Measurements from ENCODE around the gene RORC.

Gene RORC

DNA sequence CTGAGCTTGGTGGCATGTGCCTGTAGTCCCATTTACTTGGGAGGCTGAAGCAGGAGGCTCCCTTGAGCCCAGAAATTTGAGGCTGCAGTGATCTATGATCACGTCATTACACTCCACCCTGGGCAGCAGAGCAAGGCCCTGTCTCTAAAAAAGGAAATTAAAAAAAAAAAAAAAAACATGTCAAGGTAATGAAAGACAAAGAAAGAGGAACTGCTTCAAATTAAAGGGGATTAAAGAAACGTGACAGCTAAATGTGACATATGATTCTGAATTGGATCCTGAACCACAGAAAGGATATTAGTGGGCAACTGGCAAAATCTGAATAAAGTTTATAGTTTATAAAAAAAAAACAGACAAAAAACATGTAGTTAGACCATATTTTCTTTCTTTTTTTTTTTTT lies 11.8 kb upstream of the RORC start:
- ATAC-seq: no peak
- TF ChIP-seq OSR1 (CRISPR knock-in tag; IDR thresholded peaks at IDR 0.05) (no peak), ZFP30 (CRISPR knock-in tag; IDR thresholded peaks at IDR 0.05) (no peak), PPARA (CRISPR knock-in tag; IDR thresholded peaks at IDR 0.05; ENCODE audit: borderline replicate concordance) (no peak), ISL1 (CRISPR knock-in tag; IDR thresholded peaks at IDR 0.05) (no peak), ARNTL (CRISPR knock-in tag; IDR thresholded peaks at IDR 0.05; ENCODE audit: borderline replicate concordance, low read depth) (no peak), SNAI2 (CRISPR knock-in tag; IDR thresholded peaks at IDR 0.05) (no peak), ZNF70 (CRISPR knock-in tag; IDR thresholded peaks at IDR 0.05) (no peak), ZNF565 (CRISPR knock-in tag; conservative IDR thresholded peaks at IDR 0.05; ENCODE audit: low read depth) (no peak), ZC3H10 (CRISPR knock-in tag; IDR thresholded peaks at IDR 0.05) (no peak)
- TF ChIP-seq, protein P1, sequence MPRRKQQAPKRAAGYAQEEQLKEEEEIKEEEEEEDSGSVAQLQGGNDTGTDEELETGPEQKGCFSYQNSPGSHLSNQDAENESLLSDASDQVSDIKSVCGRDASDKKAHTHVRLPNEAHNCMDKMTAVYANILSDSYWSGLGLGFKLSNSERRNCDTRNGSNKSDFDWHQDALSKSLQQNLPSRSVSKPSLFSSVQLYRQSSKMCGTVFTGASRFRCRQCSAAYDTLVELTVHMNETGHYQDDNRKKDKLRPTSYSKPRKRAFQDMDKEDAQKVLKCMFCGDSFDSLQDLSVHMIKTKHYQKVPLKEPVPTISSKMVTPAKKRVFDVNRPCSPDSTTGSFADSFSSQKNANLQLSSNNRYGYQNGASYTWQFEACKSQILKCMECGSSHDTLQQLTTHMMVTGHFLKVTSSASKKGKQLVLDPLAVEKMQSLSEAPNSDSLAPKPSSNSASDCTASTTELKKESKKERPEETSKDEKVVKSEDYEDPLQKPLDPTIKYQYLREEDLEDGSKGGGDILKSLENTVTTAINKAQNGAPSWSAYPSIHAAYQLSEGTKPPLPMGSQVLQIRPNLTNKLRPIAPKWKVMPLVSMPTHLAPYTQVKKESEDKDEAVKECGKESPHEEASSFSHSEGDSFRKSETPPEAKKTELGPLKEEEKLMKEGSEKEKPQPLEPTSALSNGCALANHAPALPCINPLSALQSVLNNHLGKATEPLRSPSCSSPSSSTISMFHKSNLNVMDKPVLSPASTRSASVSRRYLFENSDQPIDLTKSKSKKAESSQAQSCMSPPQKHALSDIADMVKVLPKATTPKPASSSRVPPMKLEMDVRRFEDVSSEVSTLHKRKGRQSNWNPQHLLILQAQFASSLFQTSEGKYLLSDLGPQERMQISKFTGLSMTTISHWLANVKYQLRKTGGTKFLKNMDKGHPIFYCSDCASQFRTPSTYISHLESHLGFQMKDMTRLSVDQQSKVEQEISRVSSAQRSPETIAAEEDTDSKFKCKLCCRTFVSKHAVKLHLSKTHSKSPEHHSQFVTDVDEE (CRISPR knock-in tag; IDR thresholded peaks at IDR 0.05): no peak

DNA sequence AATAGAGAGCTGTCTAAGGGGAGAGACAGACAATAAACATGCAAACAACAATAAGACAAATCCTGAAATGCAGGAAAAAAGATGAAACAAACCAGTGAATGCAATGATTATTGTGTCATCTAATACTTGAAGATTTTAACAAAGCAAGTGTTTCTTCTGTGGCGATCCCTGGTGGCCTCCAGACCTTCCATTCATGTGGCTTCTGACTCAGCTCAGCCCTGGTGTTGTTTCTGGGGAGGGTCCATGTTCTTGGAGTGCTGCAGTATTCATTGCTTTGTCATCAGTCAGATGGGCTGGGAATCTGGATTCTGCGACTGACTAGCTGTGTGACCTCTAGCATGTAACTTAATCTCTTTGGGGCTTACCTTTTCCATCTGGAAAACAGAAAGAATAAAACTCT lies 9.5 kb upstream of the RORC start:
- TF ChIP-seq, protein P2, sequence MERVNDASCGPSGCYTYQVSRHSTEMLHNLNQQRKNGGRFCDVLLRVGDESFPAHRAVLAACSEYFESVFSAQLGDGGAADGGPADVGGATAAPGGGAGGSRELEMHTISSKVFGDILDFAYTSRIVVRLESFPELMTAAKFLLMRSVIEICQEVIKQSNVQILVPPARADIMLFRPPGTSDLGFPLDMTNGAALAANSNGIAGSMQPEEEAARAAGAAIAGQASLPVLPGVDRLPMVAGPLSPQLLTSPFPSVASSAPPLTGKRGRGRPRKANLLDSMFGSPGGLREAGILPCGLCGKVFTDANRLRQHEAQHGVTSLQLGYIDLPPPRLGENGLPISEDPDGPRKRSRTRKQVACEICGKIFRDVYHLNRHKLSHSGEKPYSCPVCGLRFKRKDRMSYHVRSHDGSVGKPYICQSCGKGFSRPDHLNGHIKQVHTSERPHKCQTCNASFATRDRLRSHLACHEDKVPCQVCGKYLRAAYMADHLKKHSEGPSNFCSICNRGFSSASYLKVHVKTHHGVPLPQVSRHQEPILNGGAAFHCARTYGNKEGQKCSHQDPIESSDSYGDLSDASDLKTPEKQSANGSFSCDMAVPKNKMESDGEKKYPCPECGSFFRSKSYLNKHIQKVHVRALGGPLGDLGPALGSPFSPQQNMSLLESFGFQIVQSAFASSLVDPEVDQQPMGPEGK (CRISPR knock-in tag; IDR thresholded peaks at IDR 0.05; ENCODE audit: borderline replicate concordance): no peak
- no peak for TF ChIP-seq PPARA (CRISPR knock-in tag; IDR thresholded peaks at IDR 0.05; ENCODE audit: borderline replicate concordance)
- TF ChIP-seq CSDC2 (CRISPR knock-in tag; IDR thresholded peaks at IDR 0.05): no peak
- TF ChIP-seq, protein P3, sequence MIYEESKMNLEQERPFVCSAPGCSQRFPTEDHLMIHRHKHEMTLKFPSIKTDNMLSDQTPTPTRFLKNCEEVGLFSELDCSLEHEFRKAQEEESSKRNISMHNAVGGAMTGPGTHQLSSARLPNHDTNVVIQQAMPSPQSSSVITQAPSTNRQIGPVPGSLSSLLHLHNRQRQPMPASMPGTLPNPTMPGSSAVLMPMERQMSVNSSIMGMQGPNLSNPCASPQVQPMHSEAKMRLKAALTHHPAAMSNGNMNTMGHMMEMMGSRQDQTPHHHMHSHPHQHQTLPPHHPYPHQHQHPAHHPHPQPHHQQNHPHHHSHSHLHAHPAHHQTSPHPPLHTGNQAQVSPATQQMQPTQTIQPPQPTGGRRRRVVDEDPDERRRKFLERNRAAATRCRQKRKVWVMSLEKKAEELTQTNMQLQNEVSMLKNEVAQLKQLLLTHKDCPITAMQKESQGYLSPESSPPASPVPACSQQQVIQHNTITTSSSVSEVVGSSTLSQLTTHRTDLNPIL (CRISPR knock-in tag; IDR thresholded peaks at IDR 0.05; ENCODE audit: low read depth): no peak
- TF ChIP-seq, protein P4, sequence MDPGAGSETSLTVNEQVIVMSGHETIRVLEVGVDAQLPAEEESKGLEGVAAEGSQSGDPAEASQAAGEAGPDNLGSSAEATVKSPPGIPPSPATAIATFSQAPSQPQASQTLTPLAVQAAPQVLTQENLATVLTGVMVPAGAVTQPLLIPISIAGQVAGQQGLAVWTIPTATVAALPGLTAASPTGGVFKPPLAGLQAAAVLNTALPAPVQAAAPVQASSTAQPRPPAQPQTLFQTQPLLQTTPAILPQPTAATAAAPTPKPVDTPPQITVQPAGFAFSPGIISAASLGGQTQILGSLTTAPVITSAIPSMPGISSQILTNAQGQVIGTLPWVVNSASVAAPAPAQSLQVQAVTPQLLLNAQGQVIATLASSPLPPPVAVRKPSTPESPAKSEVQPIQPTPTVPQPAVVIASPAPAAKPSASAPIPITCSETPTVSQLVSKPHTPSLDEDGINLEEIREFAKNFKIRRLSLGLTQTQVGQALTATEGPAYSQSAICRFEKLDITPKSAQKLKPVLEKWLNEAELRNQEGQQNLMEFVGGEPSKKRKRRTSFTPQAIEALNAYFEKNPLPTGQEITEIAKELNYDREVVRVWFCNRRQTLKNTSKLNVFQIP (CRISPR knock-in tag; IDR thresholded peaks at IDR 0.05; ENCODE audit: borderline replicate concordance, low read depth): no peak
- no peak for TF ChIP-seq ARNTL (CRISPR knock-in tag; IDR thresholded peaks at IDR 0.05; ENCODE audit: borderline replicate concordance, low read depth)
- no peak for ATAC-seq

DNA sequence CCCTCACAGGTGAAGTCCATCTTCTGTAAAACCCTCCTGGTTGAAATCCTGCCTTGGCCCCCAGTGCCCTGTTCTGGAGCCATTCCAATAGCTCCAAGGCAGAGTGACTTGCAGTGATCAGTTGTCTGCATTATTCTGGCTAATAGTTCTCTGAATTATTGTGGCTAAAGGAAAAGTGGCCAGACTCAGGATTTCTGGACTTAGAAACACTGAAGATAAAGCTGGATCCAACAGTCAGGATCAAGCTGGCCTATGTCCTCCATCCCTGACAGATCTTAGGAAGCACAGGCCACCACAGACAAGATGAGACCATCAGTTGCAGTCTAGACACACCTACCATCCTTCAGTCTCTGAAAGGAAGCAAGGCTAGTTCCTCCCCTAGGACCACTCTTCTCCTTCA lies 8.8 kb upstream of the RORC start:
- TF ChIP-seq PPARA (CRISPR knock-in tag; IDR thresholded peaks at IDR 0.05; ENCODE audit: borderline replicate concordance): no peak
- TF ChIP-seq ARNTL (CRISPR knock-in tag; IDR thresholded peaks at IDR 0.05; ENCODE audit: borderline replicate concordance, low read depth): no peak
- no peak for TF ChIP-seq OSR1 (CRISPR knock-in tag; IDR thresholded peaks at IDR 0.05)
- TF ChIP-seq TCF4 (CRISPR knock-in tag; IDR thresholded peaks at IDR 0.05; ENCODE audit: borderline replicate concordance): no peak
- no peak for TF ChIP-seq TOX (CRISPR knock-in tag; IDR thresholded peaks at IDR 0.05; ENCODE audit: borderline replicate concordance)
- TF ChIP-seq ZFP30 (CRISPR knock-in tag; IDR thresholded peaks at IDR 0.05): no peak
- TF ChIP-seq, protein P5, sequence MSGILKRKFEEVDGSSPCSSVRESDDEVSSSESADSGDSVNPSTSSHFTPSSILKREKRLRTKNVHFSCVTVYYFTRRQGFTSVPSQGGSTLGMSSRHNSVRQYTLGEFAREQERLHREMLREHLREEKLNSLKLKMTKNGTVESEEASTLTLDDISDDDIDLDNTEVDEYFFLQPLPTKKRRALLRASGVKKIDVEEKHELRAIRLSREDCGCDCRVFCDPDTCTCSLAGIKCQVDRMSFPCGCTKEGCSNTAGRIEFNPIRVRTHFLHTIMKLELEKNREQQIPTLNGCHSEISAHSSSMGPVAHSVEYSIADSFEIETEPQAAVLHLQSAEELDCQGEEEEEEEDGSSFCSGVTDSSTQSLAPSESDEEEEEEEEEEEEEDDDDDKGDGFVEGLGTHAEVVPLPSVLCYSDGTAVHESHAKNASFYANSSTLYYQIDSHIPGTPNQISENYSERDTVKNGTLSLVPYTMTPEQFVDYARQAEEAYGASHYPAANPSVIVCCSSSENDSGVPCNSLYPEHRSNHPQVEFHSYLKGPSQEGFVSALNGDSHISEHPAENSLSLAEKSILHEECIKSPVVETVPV (CRISPR knock-in tag; IDR thresholded peaks at IDR 0.05): no peak
- no peak for TF ChIP-seq ZNF565 (CRISPR knock-in tag; conservative IDR thresholded peaks at IDR 0.05; ENCODE audit: low read depth)
- no peak for TF ChIP-seq GLIS3 (CRISPR knock-in tag; IDR thresholded peaks at IDR 0.05)
- no peak for TF ChIP-seq ZNF8 (CRISPR knock-in tag; IDR thresholded peaks at IDR 0.05)
- no peak for ATAC-seq

All from SK-N-SH treated with all-trans-retinoic acid at 6 μM for 48 hours (cell line).